K562 (cell line): ENCODE data around the gene CCR5AS.

Experiments
- ATAC-seq: fragments of 200-7000 bp; cut with Tn5 transposase; 3 replicates; pipeline ENCODE4 v1.9.1; 2020; ENCODE audit warnings: moderate library complexity
- BruUV-seq: library from RNA; stranded (reverse); fragments of 400-500 nt; replicated peaks from 2 replicates; lab custom pipeline; 2021; lab: Mats Ljungman, UMichigan
- CTCF ChIA-PET: fragments of 300-600 bp; formaldehyde crosslinking; extraction: SDS; loops from one replicate; lab custom pipeline; 2021; ENCODE audit warnings: low intra/inter-chr PET ratio; lab: Yijun Ruan, JAX
- POLR2A ChIA-PET: fragments of 300-600, 350-650 bp; sonication (Branson Sonifier 250); formaldehyde crosslinking; extraction: SDS; loops from one replicate; lab custom pipeline; 2021; ENCODE audit warnings: antibody characterized with exemption, inconsistent platforms; lab: Yijun Ruan, JAX
- DNase-seq, 4 experiments: peaks; one replicate each; pipeline versions ENCODE4 v3.0.0 to v3.0.0-alpha.2; 2011 to 2018; ENCODE audit warnings: low spot score in 3 of 4, mixed read lengths in 3 of 4; ENCODE audit errors: extremely low read depth in 1 of 4
- FAIRE-seq: peaks from 2 replicates; lab custom pipeline; 2011; peaks lifted over from hg19 to GRCh38; lab: Jason Lieb, UNC
- H2AFZ ChIP-seq: 2 replicates; pipeline ENCODE4 v1.6.0; 2011; ENCODE audit warnings: low read depth, low read length, control low read depth, inconsistent platforms
- H3K27ac ChIP-seq: fragments of 200-600 bp; 3 replicates; pipeline ENCODE4 v1.8.0; 2011; ENCODE audit warnings: low read depth, mild to moderate bottlenecking, control low read depth, inconsistent platforms, low read length, moderate library complexity, mixed read lengths; ENCODE audit errors: extremely low read depth
- H3K27me3 ChIP-seq, 2 experiments: fragments of 300-600 bp in 1 of 2; 2 replicates in 1 of 2; 3 replicates in 1 of 2; pipeline versions ENCODE4 v1.6.0 to v1.8.0; 2011; ENCODE audit warnings: inconsistent platforms in 2 of 2, low read length in 2 of 2, mild to moderate bottlenecking in 1 of 2, mixed read lengths in 1 of 2, moderate library complexity in 1 of 2; ENCODE audit not compliant: control insufficient read depth in 2 of 2, insufficient read depth in 2 of 2
- H3K36me3 ChIP-seq: fragments of 300-600 bp; 3 replicates; pipeline ENCODE4 v1.8.0; 2011; ENCODE audit warnings: mild to moderate bottlenecking, low read length, inconsistent platforms; ENCODE audit not compliant: control insufficient read depth, insufficient read depth
- H3K4me1 ChIP-seq, 2 experiments: fragments of 200-600 bp in 1 of 2; replicated peaks in 1 of 2; 2 replicates in 1 of 2; 3 replicates in 1 of 2; pipeline versions ENCODE4 v1.5.1 to v1.8.0; 2011; ENCODE audit warnings: inconsistent platforms in 2 of 2, low read length in 2 of 2, mild to moderate bottlenecking in 1 of 2, mixed read lengths in 1 of 2, moderate library complexity in 1 of 2; ENCODE audit not compliant: control insufficient read depth in 2 of 2, insufficient read depth in 2 of 2
- H3K4me2 ChIP-seq: 2 replicates; pipeline ENCODE4 v1.6.1; 2011; ENCODE audit warnings: low read length, control low read depth, inconsistent platforms, mixed read lengths; ENCODE audit not compliant: insufficient read depth
- H3K4me3 ChIP-seq: fragments of 200-600 bp; sonication (generic), shearing (Covaris generic); 2 replicates; pipeline ENCODE4 v1.5.1; 2016; ENCODE audit warnings: control low read depth, inconsistent platforms
- H3K79me2 ChIP-seq: fragments of 200-600 bp; 3 replicates; pipeline ENCODE4 v1.8.0; 2011; ENCODE audit warnings: low read length, inconsistent platforms; ENCODE audit not compliant: control insufficient read depth, insufficient read depth
- H3K9ac ChIP-seq, 2 experiments: 2 replicates each; pipeline versions ENCODE4 v1.6.0 to v1.6.1; 2011; ENCODE audit warnings: low read depth in 2 of 2, low read length in 2 of 2, control low read depth in 1 of 2, inconsistent platforms in 1 of 2, mild to moderate bottlenecking in 1 of 2, mixed read lengths in 1 of 2; ENCODE audit not compliant: insufficient read depth in 1 of 2
- H3K9me1 ChIP-seq: one replicate; pipeline ENCODE4 v1.6.0; 2011; ENCODE audit warnings: inconsistent platforms, mild to moderate bottlenecking, low read length, moderate library complexity; ENCODE audit not compliant: control insufficient read depth, insufficient read depth
- H3K9me3 ChIP-seq: replicated peaks from 2 replicates; pipeline ENCODE4 v1.5.1; 2011; ENCODE audit warnings: low read depth, low read length, inconsistent platforms; ENCODE audit not compliant: control insufficient read depth, insufficient read depth
- H4K20me1 ChIP-seq: replicated peaks from 2 replicates; pipeline ENCODE4 v1.6.1; 2011; ENCODE audit warnings: low read length, inconsistent platforms, mixed read lengths; ENCODE audit not compliant: control insufficient read depth, insufficient read depth
- CBX2 ChIP-seq: fragments of 200-600 bp; sonication (generic); IDR thresholded peaks from one replicate; pipeline ENCODE4 v1.6.1; 2012; ENCODE audit warnings: mild to moderate bottlenecking, low read length, inconsistent platforms; ENCODE audit not compliant: insufficient read depth, poor library complexity, severe bottlenecking
- CEBPZ ChIP-seq: fragments of 150-350 bp; IDR thresholded peaks from 2 replicates; pipeline ENCODE4 v1.6.1; 2014; ENCODE audit warnings: low read depth, mild to moderate bottlenecking, low read length, borderline replicate concordance
- DACH1 ChIP-seq: fragments of 450-650 bp; IDR thresholded peaks from 2 replicates; pipeline ENCODE4 v1.6.1; 2018; ENCODE audit not compliant: partially characterized antibody
- DMBX1 ChIP-seq: fragments of 250-450 bp; sonication (Bioruptor Pico); IDR thresholded peaks from 2 replicates; pipeline ENCODE4 v1.8.0; 2022; ENCODE audit warnings: inconsistent platforms, mild to moderate bottlenecking, moderate library complexity, borderline replicate concordance
- HMBOX1 ChIP-seq: sonication (generic); IDR thresholded peaks from 2 replicates; pipeline ENCODE4 v1.6.1; 2016
- HNRNPH1 ChIP-seq: fragments of 200-400 bp; formaldehyde crosslinking; optimal IDR thresholded peaks from 2 replicates; pipeline ENCODE3; 2017; ENCODE audit warnings: low read depth, mild to moderate bottlenecking, low read length, moderate library complexity
- KAT8 ChIP-seq: fragments of 450-650 bp; IDR thresholded peaks from 2 replicates; pipeline ENCODE4 v1.6.1; 2016; ENCODE audit warnings: low read depth, mild to moderate bottlenecking
- POLR2G ChIP-seq: fragments of 200-400 bp; formaldehyde crosslinking; IDR thresholded peaks from 2 replicates; pipeline ENCODE4 v1.6.1; 2017; ENCODE audit warnings: low read depth, mild to moderate bottlenecking, antibody characterized with exemption, low read length, moderate library complexity
- SFPQ ChIP-seq: fragments of 200-400 bp; formaldehyde crosslinking; IDR thresholded peaks from 2 replicates; pipeline ENCODE4 v1.6.1; 2017; ENCODE audit warnings: mild to moderate bottlenecking, low read depth, low read length, moderate library complexity
- ZNF175 ChIP-seq: fragments of 200-800 bp; sonication (Bioruptor generic); IDR thresholded peaks from 2 replicates; pipeline ENCODE4 v1.6.1; 2016; ENCODE audit warnings: low read depth, mild to moderate bottlenecking, missing genetic modification characterization, missing compliant biosample characterization
- WGBS: fragments of 100-300 bp; shearing (Covaris generic); methylation state at CpG from one replicate; pipeline ENCODE4 v1.1.6; 2016; ENCODE audit warnings: low coverage, mixed read lengths; ENCODE audit not compliant: insufficient coverage; ENCODE audit errors: missing lambda C conversion rate; 5-methylcytosine and 5-hydroxymethylcytosine counted together
- in situ Hi-C: fragments of 300-500 bp; cut with MboI; formaldehyde crosslinking; loops from 4 replicates; pipeline ENCODE4 v1.15.0; 2018; ENCODE audit warnings: inconsistent platforms, mixed read lengths
- intact Hi-C: fragments of 100-400 bp; cut with micrococcal nuclease; formaldehyde crosslinking; loops from 2 replicates; pipeline ENCODE4 v1.14.2; 2022

Gene CCR5AS

GRCh38 chr3:46358466-46358865 lies 48.4 kb downstream of the CCR5AS start:
- H3K27ac ChIP-seq, result no peak overlapping the region
- no peak for ATAC-seq
- H3K9me1 ChIP-seq, result no peaks in the 10 kb centered on the region
- H3K4me2 ChIP-seq, result no peak overlapping the region
- BruUV-seq, result no TSS peak
- CTCF ChIA-PET, result interaction anchor here (0.6 kb wide), 1 partner anchor 256 kb away, joined by 3 read pairs; no protein-coding TSS in a partner anchor
- no peak overlapping the region for H3K4me3 ChIP-seq
- intact Hi-C loops, result no loop called here
- no peaks in the 10 kb centered on the region for H3K4me1 ChIP-seq
- no peaks in the 10 kb centered on the region for H3K36me3 ChIP-seq
- no peaks in the 10 kb centered on the region for H4K20me1 ChIP-seq
- in situ Hi-C loops, result no loop called here
- H3K9me3 ChIP-seq, result no peaks in the 10 kb centered on the region
- H2AFZ ChIP-seq, result no peak overlapping the region
- TF ChIP-seq ZNF175 (CRISPR knock-in tag) (no peak), HNRNPH1 (no peak), CEBPZ (no peak), HMBOX1 (no peak), DMBX1 (CRISPR knock-in tag) (no peak), DACH1 (no peak), CBX2 (no peak), KAT8 (no peak), SFPQ (no peak), POLR2G (no peak)
- no peaks in the 10 kb centered on the region for H3K79me2 ChIP-seq
- no peak for DNase-seq
- 0% methylated on average over 6 of the region's 6 CpGs for WGBS
- POLR2A ChIA-PET, result no interaction called here
- H3K27me3 ChIP-seq, result peaks cover 22 to 46% of the 10 kb centered on the region in 2 experiments; a peak in 4 of 5 replicates
- no peak for FAIRE-seq
- H3K9ac ChIP-seq, result no peak overlapping the region
